Stimulated activated naive CD8-positive, alpha-beta T cell treated with anti-CD3 and anti-CD28 coated beads, Interleukin-15, amount 100 ng/mL, for 72 hours (primary cell): ENCODE results near the gene KTN1.

Experiments
- ATAC-seq: fragments of 150-1000 bp; cut with Tn5 transposase; 2 replicates; pipeline ENCODE4 v1.10.0; 2021; ENCODE audit warnings: mild to moderate bottlenecking, moderate library complexity
- DNase-seq, 2 donors: peaks; one replicate each; pipeline ENCODE4 v3.0.0; 2021 to 2022
- H3K27ac Mint-ChIP-seq, 2 donors: one replicate each; pipeline ENCODE4 v1.8.0; 2022; ENCODE audit warnings: mild to moderate bottlenecking in 2 of 2, mixed read lengths in 2 of 2, moderate library complexity in 2 of 2
- H3K27me3 Mint-ChIP-seq: one replicate; pipeline ENCODE4 v1.8.0; 2022; ENCODE audit warnings: mixed read lengths
- H3K4me1 Mint-ChIP-seq: one replicate; pipeline ENCODE4 v1.8.0; 2022; ENCODE audit warnings: mild to moderate bottlenecking, mixed read lengths
- H3K4me3 Mint-ChIP-seq, 2 donors: one replicate each; pipeline ENCODE4 v1.8.0; 2022; ENCODE audit warnings: mild to moderate bottlenecking in 2 of 2, mixed read lengths in 2 of 2, moderate library complexity in 1 of 2
- H3K9me3 Mint-ChIP-seq, 2 donors: one replicate each; pipeline ENCODE4 v1.8.0; 2022; ENCODE audit warnings: mixed read lengths in 2 of 2

KTN1 gene

GRCh38 chr14:55579724-55580469, at the start of gene KTN1:
KTN1 (plus strand) TSS chr14:55580207; CDS start chr14:55612049, 31,842 bp downstream.
- Mint-ChIP-seq H3K9me3 (no peaks in the 10 kb centered on the region), H3K27me3 (no peaks in the 10 kb centered on the region), H3K27ac (peak within 1 kb of the TSS; percentile 92 to 97), H3K4me1 (peaks cover 20% of the 10 kb centered on the region), H3K4me3 (peak within 1 kb of the TSS; percentile 86 to 93)
- DNase-seq (peak; percentile 85 to 89), ATAC-seq (peak; percentile 91)

- DNase-seq = no peak
- no peaks in the 10 kb centered on the region for H3K9me3 Mint-ChIP-seq
- H3K4me3 Mint-ChIP-seq = no peak overlapping the region
- H3K27me3 Mint-ChIP-seq = no peaks in the 10 kb centered on the region
- peak overlapping the region; percentile 4 to 7 for H3K27ac Mint-ChIP-seq
- H3K4me1 Mint-ChIP-seq = no peaks in the 10 kb centered on the region
- no peak for ATAC-seq
These were observed 49.5 kb upstream of the KTN1 start for GRCh38 chr14:55530464-55530863.

- H3K27ac Mint-ChIP-seq = no peak overlapping the region
These were observed 47.2 kb upstream of the KTN1 start for GRCh38 chr14:55532645-55533344.

GRCh38 chr14:55533960-55534359, 46.0 kb upstream of the KTN1 start:
- peaks cover 7 to 8% of the 10 kb centered on the region in 2 donors for H3K9me3 Mint-ChIP-seq
- ATAC-seq (no peak), DNase-seq (no peak)
- H3K4me3 Mint-ChIP-seq = no peak overlapping the region
- H3K27me3 Mint-ChIP-seq = no peaks in the 10 kb centered on the region
- H3K4me1 Mint-ChIP-seq = no peaks in the 10 kb centered on the region
- H3K27ac Mint-ChIP-seq = no peak overlapping the region

More at GRCh38 chr14:55532645-55533344, 47.2 kb upstream of the KTN1 start:
- no peaks in the 10 kb centered on the region for H3K27me3 Mint-ChIP-seq
- no peak for DNase-seq
- no peak for ATAC-seq
- H3K4me1 Mint-ChIP-seq = no peaks in the 10 kb centered on the region
- no peak overlapping the region for H3K4me3 Mint-ChIP-seq
- H3K9me3 Mint-ChIP-seq = peaks cover 7 to 8% of the 10 kb centered on the region in 2 donors

- Mint-ChIP-seq H3K27ac (no peak overlapping the region), H3K27me3 (no peaks in the 10 kb centered on the region), H3K4me1 (no peaks in the 10 kb centered on the region), H3K9me3 (peaks cover 7 to 8% of the 10 kb centered on the region in 2 donors), H3K4me3 (no peak overlapping the region)
- DNase-seq (no peak), ATAC-seq (no peak)
These were observed 44.3 kb upstream of the KTN1 start for GRCh38 chr14:55535516-55536203.

GRCh38 chr14:55536204-55536708, 43.8 kb upstream of the KTN1 start:
- peaks cover 7 to 8% of the 10 kb centered on the region in 2 donors for H3K9me3 Mint-ChIP-seq
- H3K4me3 Mint-ChIP-seq = no peak overlapping the region
- H3K4me1 Mint-ChIP-seq = no peaks in the 10 kb centered on the region
- no peak for ATAC-seq
- no peaks in the 10 kb centered on the region for H3K27me3 Mint-ChIP-seq
- DNase-seq = no peak
- no peak overlapping the region for H3K27ac Mint-ChIP-seq

GRCh38 chr14:55537782-55538181, 42.2 kb upstream of the KTN1 start:
- Mint-ChIP-seq H3K27ac (no peak overlapping the region), H3K9me3 (peaks cover 7 to 8% of the 10 kb centered on the region in 2 donors), H3K4me1 (no peaks in the 10 kb centered on the region), H3K4me3 (no peak overlapping the region), H3K27me3 (no peaks in the 10 kb centered on the region)
- no peak for DNase-seq
- ATAC-seq = no peak

- DNase-seq (no peak), ATAC-seq (no peak)
- Mint-ChIP-seq H3K9me3 (peaks cover 7 to 8% of the 10 kb centered on the region in 2 donors), H3K27me3 (no peaks in the 10 kb centered on the region), H3K4me3 (no peak overlapping the region), H3K4me1 (no peaks in the 10 kb centered on the region), H3K27ac (no peak overlapping the region)
These were observed 40.0 kb upstream of the KTN1 start for GRCh38 chr14:55539975-55540374.

- no peak for ATAC-seq
- DNase-seq = no peak
- H3K4me1 Mint-ChIP-seq = no peaks in the 10 kb centered on the region
- peak overlapping the region; percentile 14 to 78 for H3K27ac Mint-ChIP-seq
- H3K9me3 Mint-ChIP-seq = peaks cover 7 to 8% of the 10 kb centered on the region in 2 donors
- H3K27me3 Mint-ChIP-seq = no peaks in the 10 kb centered on the region
- H3K4me3 Mint-ChIP-seq = no peak overlapping the region
These were observed 38.9 kb upstream of the KTN1 start for GRCh38 chr14:55540847-55541773.

GRCh38 chr14:55545779-55546178, 34.2 kb upstream of the KTN1 start:
- Mint-ChIP-seq H3K27ac (no peak overlapping the region), H3K9me3 (no peaks in the 10 kb centered on the region), H3K27me3 (no peaks in the 10 kb centered on the region), H3K4me1 (no peaks in the 10 kb centered on the region), H3K4me3 (no peak overlapping the region)
- no peak for DNase-seq
- ATAC-seq = no peak

GRCh38 chr14:55546212-55546874, 33.7 kb upstream of the KTN1 start:
- ATAC-seq (no peak), DNase-seq (no peak)
- Mint-ChIP-seq H3K4me1 (no peaks in the 10 kb centered on the region), H3K27me3 (no peaks in the 10 kb centered on the region), H3K27ac (no peak overlapping the region), H3K4me3 (no peak overlapping the region), H3K9me3 (no peaks in the 10 kb centered on the region)

- Mint-ChIP-seq H3K4me3 (no peak overlapping the region), H3K9me3 (no peaks in the 10 kb centered on the region), H3K4me1 (no peaks in the 10 kb centered on the region), H3K27ac (no peak overlapping the region), H3K27me3 (no peaks in the 10 kb centered on the region)
- no peak for DNase-seq
- no peak for ATAC-seq
These were observed 32.2 kb upstream of the KTN1 start for GRCh38 chr14:55547650-55548315.

- H3K9me3 Mint-ChIP-seq = peaks cover 0 to 7% of the 10 kb centered on the region in 2 donors
- no peaks in the 10 kb centered on the region for H3K4me1 Mint-ChIP-seq
These were observed 26.2 kb upstream of the KTN1 start for GRCh38 chr14:55553791-55554190.

More at GRCh38 chr14:55553791-55554190, 26.2 kb upstream of the KTN1 start:
- H3K4me3 Mint-ChIP-seq = no peak overlapping the region
- DNase-seq = no peak
- no peak overlapping the region for H3K27ac Mint-ChIP-seq
- no peaks in the 10 kb centered on the region for H3K27me3 Mint-ChIP-seq
- ATAC-seq = no peak
